H1 (cell line): Measurements from ENCODE around the gene NFAT5. TPM values are rescaled to one million over a fixed set of nuclear protein-coding genes. Genes with fewer than 3 reads are reported as not detected.

Source experiments
- CTCF ChIA-PET: fragments of 300-600 bp; sonication (Branson Sonifier 250); formaldehyde crosslinking; loops from one replicate; lab custom pipeline; 2021; ENCODE audit not compliant: partially characterized antibody; lab: Charles Lee
- POLR2A ChIA-PET: fragments of 300-600 bp; sonication (Branson Sonifier 250); formaldehyde crosslinking; loops from one replicate; lab custom pipeline; 2021; ENCODE audit warnings: inconsistent platforms; ENCODE audit not compliant: partially characterized antibody; lab: Charles Lee
- DNase-seq, 2 experiments: peaks; one replicate each; pipeline versions ENCODE4 v3.0.0 to v3.0.0-alpha.2; 2010 to 2022; ENCODE audit warnings: low spot score in 2 of 2, low read depth in 1 of 2, mixed read lengths in 1 of 2
- FAIRE-seq: peaks from 2 replicates; lab custom pipeline; 2011; peaks lifted over from hg19 to GRCh38; lab: Jason Lieb, UNC
- H2AFZ ChIP-seq: 2 replicates; pipeline ENCODE4 v1.8.1; 2012; ENCODE audit warnings: low read length, inconsistent platforms
- H2AK5ac ChIP-seq: 2 replicates; pipeline ENCODE4 v1.6.1; 2013; ENCODE audit warnings: low read depth, low read length
- H2BK120ac ChIP-seq: replicated peaks from 2 replicates; pipeline ENCODE3; 2013; ENCODE audit warnings: low read depth, low read length, inconsistent platforms
- H2BK12ac ChIP-seq: 2 replicates; pipeline ENCODE4 v1.6.1; 2013; ENCODE audit warnings: low read depth, low read length
- H2BK15ac ChIP-seq: 2 replicates; pipeline ENCODE4 v1.6.1; 2013; ENCODE audit warnings: low read length
- H2BK20ac ChIP-seq: 2 replicates; pipeline ENCODE4 v1.6.1; 2013; ENCODE audit warnings: low read length
- H2BK5ac ChIP-seq: 2 replicates; pipeline ENCODE4 v1.6.1; 2013; ENCODE audit warnings: low read depth, low read length
- H3K14ac ChIP-seq: 2 replicates; pipeline ENCODE4 v1.6.1; 2013; ENCODE audit warnings: inconsistent platforms; ENCODE audit not compliant: insufficient read length
- H3K18ac ChIP-seq: 2 replicates; pipeline ENCODE4 v1.6.1; 2013; ENCODE audit warnings: low read length; ENCODE audit errors: extremely low read depth
- H3K23ac ChIP-seq: 2 replicates; pipeline ENCODE4 v1.6.1; 2013; ENCODE audit warnings: inconsistent platforms; ENCODE audit not compliant: insufficient read length
- H3K23me2 ChIP-seq: 2 replicates; pipeline ENCODE4 v1.6.1; 2013; ENCODE audit warnings: low read depth, low read length
- H3K27ac ChIP-seq: 2 replicates; pipeline ENCODE4 v1.6.1; 2011; ENCODE audit warnings: low read depth, low read length, inconsistent platforms
- H3K27me3 ChIP-seq, 4 experiments: replicated peaks in 1 of 4; 1 replicate in 1 of 4; 2 replicates in 3 of 4; pipeline versions ENCODE4 v1.6.1 to v1.8.1; 2011 to 2013; ENCODE audit warnings: low read length in 3 of 4, mild to moderate bottlenecking in 3 of 4, inconsistent platforms in 2 of 4, mixed read lengths in 2 of 4, moderate library complexity in 1 of 4; ENCODE audit not compliant: control insufficient read depth in 3 of 4, insufficient read depth in 3 of 4; ENCODE audit errors: extremely low read depth in 1 of 4
- H3K36me3 ChIP-seq, 4 experiments: 2 replicates each; pipeline versions ENCODE4 v1.6.1 to v1.8.1; 2011 to 2013; ENCODE audit warnings: mild to moderate bottlenecking in 4 of 4, low read length in 3 of 4, moderate library complexity in 2 of 4, control low read depth in 1 of 4, inconsistent platforms in 1 of 4; ENCODE audit not compliant: insufficient read depth in 4 of 4, control insufficient read depth in 2 of 4
- H3K4ac ChIP-seq: replicated peaks from 2 replicates; pipeline ENCODE3; 2013; ENCODE audit warnings: low read length, low read depth, mixed read lengths, inconsistent platforms; ENCODE audit not compliant: insufficient read length
- H3K4me1 ChIP-seq, 4 experiments: replicated peaks in 1 of 4; 1 replicate in 1 of 4; 2 replicates in 3 of 4; pipeline versions ENCODE4 v1.6.1 to v1.8.1; 2011 to 2013; ENCODE audit warnings: low read length in 3 of 4, inconsistent platforms in 2 of 4, mixed read lengths in 1 of 4; ENCODE audit not compliant: insufficient read depth in 4 of 4, control insufficient read depth in 3 of 4
- H3K4me2 ChIP-seq, 2 experiments: 2 replicates each; pipeline versions ENCODE4 v1.6.1 to v1.8.1; 2011 to 2013; ENCODE audit warnings: low read depth in 2 of 2, low read length in 2 of 2, control low read depth in 1 of 2, inconsistent platforms in 1 of 2, mild to moderate bottlenecking in 1 of 2; ENCODE audit not compliant: insufficient read depth in 1 of 2
- H3K4me3 ChIP-seq, 4 experiments: fragments of 200-600, 300-600 bp in 1 of 4; sonication (generic), shearing (Covaris generic), sonication (Bioruptor Twin) in 1 of 4; 2 replicates each; pipeline versions ENCODE4 v1.5.1 to v1.8.1; 2011 to 2016; ENCODE audit warnings: low read length in 4 of 4, low read depth in 3 of 4, control low read depth in 2 of 4, inconsistent platforms in 2 of 4, mild to moderate bottlenecking in 2 of 4, mixed read lengths in 1 of 4, moderate library complexity in 1 of 4; ENCODE audit not compliant: insufficient read depth in 2 of 4; ENCODE audit errors: extremely low read depth in 1 of 4
- H3K56ac ChIP-seq: replicated peaks from 2 replicates; pipeline ENCODE3; 2013; ENCODE audit warnings: low read depth, mild to moderate bottlenecking, mixed read lengths, low read length, inconsistent platforms; ENCODE audit not compliant: insufficient read length
- H3K79me1 ChIP-seq: 2 replicates; pipeline ENCODE4 v1.6.1; 2013; ENCODE audit warnings: low read depth, low read length, control low read depth
- H3K79me2 ChIP-seq, 2 experiments: 2 replicates each; pipeline versions ENCODE4 v1.6.1 to v1.8.1; 2012 to 2013; ENCODE audit warnings: low read length in 2 of 2, mild to moderate bottlenecking in 2 of 2, inconsistent platforms in 1 of 2; ENCODE audit not compliant: insufficient read depth in 2 of 2, control insufficient read depth in 1 of 2
- H3K9ac ChIP-seq, 4 experiments: replicated peaks in 1 of 4; 1 replicate in 1 of 4; 2 replicates in 3 of 4; pipeline versions ENCODE4 v1.6.1 to v1.8.1; 2011 to 2013; ENCODE audit warnings: low read depth in 3 of 4, low read length in 3 of 4, control low read depth in 2 of 4, mild to moderate bottlenecking in 2 of 4, moderate library complexity in 2 of 4, inconsistent platforms in 1 of 4; ENCODE audit errors: extremely low read depth in 1 of 4
- H3K9me3 ChIP-seq, 2 experiments: 2 replicates each; pipeline versions ENCODE4 v1.6.1 to v1.8.1; 2012 to 2013; ENCODE audit warnings: mild to moderate bottlenecking in 2 of 2, moderate library complexity in 2 of 2, control low read depth in 1 of 2, inconsistent platforms in 1 of 2, low read depth in 1 of 2, low read length in 1 of 2, mixed read lengths in 1 of 2; ENCODE audit not compliant: insufficient read depth in 2 of 2
- H4K20me1 ChIP-seq, 2 experiments: replicated peaks in 1 of 2; 2 replicates each; pipeline versions ENCODE3 to v1.8.1; 2011 to 2013; ENCODE audit warnings: inconsistent platforms in 2 of 2, low read length in 2 of 2, mild to moderate bottlenecking in 1 of 2; ENCODE audit not compliant: insufficient read depth in 2 of 2, control insufficient read depth in 1 of 2
- H4K5ac ChIP-seq: 2 replicates; pipeline ENCODE4 v1.6.1; 2013; ENCODE audit warnings: low read length, low read depth, mixed read lengths, inconsistent platforms; ENCODE audit not compliant: insufficient read length
- H4K8ac ChIP-seq: 2 replicates; pipeline ENCODE4 v1.8.0; 2013; ENCODE audit warnings: mild to moderate bottlenecking, moderate library complexity, low read length, inconsistent platforms; ENCODE audit not compliant: insufficient read depth; ENCODE audit errors: extremely low read depth
- H4K91ac ChIP-seq: replicated peaks from 2 replicates; pipeline ENCODE3; 2013; ENCODE audit warnings: low read length, mixed read lengths, inconsistent platforms; ENCODE audit not compliant: insufficient read length
- BCL11A ChIP-seq, 2 experiments: IDR thresholded peaks; one replicate each; pipeline ENCODE4 v1.6.1; 2011; ENCODE audit warnings: low read depth in 2 of 2, low read length in 2 of 2, mild to moderate bottlenecking in 2 of 2
- CTCF ChIP-seq, 3 experiments: IDR thresholded peaks; 1 replicate in 2 of 3; 2 replicates in 1 of 3; pipeline versions ENCODE4 v1.5.1 to v1.6.1; 2011; ENCODE audit warnings: low read length in 3 of 3, mild to moderate bottlenecking in 3 of 3, inconsistent platforms in 2 of 3, low read depth in 1 of 3, moderate library complexity in 1 of 3; ENCODE audit not compliant: insufficient read depth in 1 of 3; ENCODE audit errors: control extremely low read depth in 1 of 3
- JUND ChIP-seq: IDR thresholded peaks from 2 replicates; pipeline ENCODE4 v1.6.1; 2011; ENCODE audit warnings: mild to moderate bottlenecking, improper control_type of control experiment, low read length
- PHF8 ChIP-seq: fragments of 200-600 bp; sonication (generic); conservative IDR thresholded peaks from 2 replicates; pipeline ENCODE4 v1.7.1; 2012; ENCODE audit warnings: low read depth, mild to moderate bottlenecking, inconsistent platforms, low read length, moderate library complexity
- RAD21 ChIP-seq, 2 experiments: IDR thresholded peaks in 1 of 2; conservative IDR thresholded peaks in 1 of 2; 2 replicates each; pipeline ENCODE4 v1.6.1; 2011; ENCODE audit warnings: low read depth in 2 of 2, low read length in 2 of 2, improper control_type of control experiment in 1 of 2, inconsistent platforms in 1 of 2, mild to moderate bottlenecking in 1 of 2, moderate library complexity in 1 of 2
- RXRA ChIP-seq: IDR thresholded peaks from 2 replicates; pipeline ENCODE4 v1.6.1; 2011; ENCODE audit warnings: low read depth, mild to moderate bottlenecking, low read length, moderate library complexity; ENCODE audit not compliant: insufficient read depth
- TEAD4 ChIP-seq: IDR thresholded peaks from 2 replicates; pipeline ENCODE4 v1.6.1; 2012; ENCODE audit warnings: low read depth, low read length, inconsistent platforms, mixed read lengths
- WGBS, 2 experiments: shearing (Covaris generic) in 1 of 2; methylation state at CpG; one replicate each; pipeline versions ENCODE4 v1.1.6 to v1.1.7; 2013 to 2015; ENCODE audit warnings: low lambda C conversion rate in 2 of 2, mixed read lengths in 2 of 2, inconsistent platforms in 1 of 2, low coverage in 1 of 2, missing lambda C conversion rate in 1 of 2; ENCODE audit not compliant: insufficient replicate concordance in 2 of 2, insufficient coverage in 1 of 2, insufficient read length in 1 of 2; ENCODE audit errors: extremely low coverage in 1 of 2, missing lambda C conversion rate in 1 of 2; 5-methylcytosine and 5-hydroxymethylcytosine counted together
- polyA plus RNA-seq, 7 experiments: library from polyadenylated mRNA; depleted of rRNA in 3 of 7; stranded (reverse) in 5 of 7; unstranded in 2 of 7; fragments of >200 nt in 5 of 7; fragments of 200-250 nt in 2 of 7; gene quantifications; 1 replicate in 5 of 7; 2 replicates in 1 of 7; 4 replicates in 1 of 7; pipeline versions ENCODE4 v1.2.1 to v1.2.3, GENCODE V29; 2011 to 2013; ENCODE audit warnings: missing spikeins in 2 of 7, mixed read lengths in 2 of 7
- total RNA-seq: library from RNA; stranded (reverse); fragmentation: NEBNext Ultra II Directional; extraction: Animal tissue kit (Norgen Biotek cat#: 25700); gene quantifications from 2 replicates; pipeline ENCODE4 v1.2.1, GENCODE V29; 2021

Gene NFAT5
- total and polyA plus RNA-seq, 2 of the 8 experiments (the other 6 are each of a cell fraction or from before 2014, with no cell fraction given) = 8.9 to 29.0 TPM

GRCh38 chr16:69555867-69556266, 9.9 kb upstream of the NFAT5 start:
- no peak for FAIRE-seq

More at GRCh38 chr16:69555867-69556266, 9.9 kb upstream of the NFAT5 start:
- Histone ChIP-seq H3K4me2 (no peak overlapping the region), H3K4me3 (no peak overlapping the region), H4K8ac (no peak overlapping the region), H4K5ac (no peak overlapping the region), H3K56ac (no peak overlapping the region), H2AK5ac (no peak overlapping the region), H2BK5ac (no peak overlapping the region), H2BK15ac (no peak overlapping the region), H2BK12ac (no peak overlapping the region), H2BK20ac (no peak overlapping the region), H4K20me1 (no peaks in the 10 kb centered on the region), H3K23ac (no peak overlapping the region), H3K27ac (no peak overlapping the region), H3K79me1 (no peaks in the 10 kb centered on the region), H4K91ac (no peak overlapping the region), H3K79me2 (no peaks in the 10 kb centered on the region), H3K27me3 (no peaks in the 10 kb centered on the region), H3K23me2 (no peaks in the 10 kb centered on the region), H3K4me1 (peaks cover 0 to 3% (median 1%) of the 10 kb centered on the region in 4 experiments; a peak in 2 of 7 replicates), H3K36me3 (no peaks in the 10 kb centered on the region), H3K9ac (no peak overlapping the region), H2AFZ (no peak overlapping the region), H3K9me3 (no peaks in the 10 kb centered on the region), H2BK120ac (no peak overlapping the region), H3K14ac (no peak overlapping the region), H3K18ac (no peak overlapping the region), H3K4ac (no peak overlapping the region)
- TF ChIP-seq RAD21 (IDR thresholded peaks at IDR 0.05 in 1 of 2, conservative IDR thresholded peaks at IDR 0.05 in 1 of 2; ENCODE audit: low read depth in 2 of 2, low read length in 2 of 2) = no peak
- no peak for TF ChIP-seq BCL11A (IDR thresholded peaks at IDR 0.05; ENCODE audit: low read depth in 2 of 2, low read length in 2 of 2)
- TF ChIP-seq TEAD4 = no peak
- TF ChIP-seq RXRA = no peak
- no peak for TF ChIP-seq JUND
- no peak for TF ChIP-seq CTCF (IDR thresholded peaks at IDR 0.05; ENCODE audit: control extremely low read depth in 1 of 3, insufficient read depth in 1 of 3, low read depth in 1 of 3, low read length in 3 of 3)
- no peak for TF ChIP-seq PHF8
- ChIA-PET POLR2A (no interaction called here), CTCF (no interaction called here)
- 97% methylated on average over 2 of the region's 2 CpGs; no CpG with 5 or more reads in 1 of the 2 experiments for WGBS, 2 experiments
- no peak for DNase-seq
